Kidney (tissue), 14 donors: ENCODE data around the gene FASTK. TPM values are rescaled to one million over a fixed set of nuclear protein-coding genes. Genes with fewer than 3 reads are reported as not detected.
A peak's percentile ranks its signal among the peaks of the same experiment; 100 is the strongest.

ENCODE experiments used
- DNase-seq, 5 donors: peaks; one replicate each; pipeline ENCODE4 v3.0.0-alpha.2; 2013 to 2020
- FAIRE-seq: peaks from 2 replicates; lab custom pipeline; 2012; peaks lifted over from hg19 to GRCh38; lab: Jason Lieb, UNC
- H3K27ac ChIP-seq, 2 donors: one replicate each; pipeline ENCODE4 v1.7.0; 2013; ENCODE audit warnings: low read depth in 2 of 2, low read length in 2 of 2, inconsistent platforms in 1 of 2
- H3K27me3 ChIP-seq: one replicate; pipeline ENCODE4 v1.7.1; 2013; ENCODE audit warnings: low read length, inconsistent platforms; ENCODE audit not compliant: control insufficient read depth, insufficient read depth
- H3K36me3 ChIP-seq, 3 donors: one replicate each; pipeline versions ENCODE4 v1.7.0 to v1.7.1; 2013; ENCODE audit warnings: low read length in 3 of 3, control low read depth in 1 of 3, inconsistent platforms in 1 of 3; ENCODE audit not compliant: insufficient read depth in 3 of 3, control insufficient read depth in 2 of 3
- H3K4me1 ChIP-seq, 3 donors: one replicate each; pipeline versions ENCODE4 v1.7.0 to v1.7.1; 2013; ENCODE audit warnings: low read length in 3 of 3, inconsistent platforms in 1 of 3, low read depth in 1 of 3; ENCODE audit not compliant: control insufficient read depth in 2 of 3, insufficient read depth in 2 of 3
- H3K4me3 ChIP-seq, 3 donors: one replicate each; pipeline versions ENCODE4 v1.7.0 to v1.8.1; 2013; ENCODE audit warnings: low read length in 3 of 3, control low read depth in 1 of 3, inconsistent platforms in 1 of 3
- H3K9ac ChIP-seq, 3 donors: one replicate each; pipeline versions ENCODE4 v1.7.0 to v1.7.1; 2013; ENCODE audit warnings: low read length in 3 of 3, control low read depth in 1 of 3, inconsistent platforms in 1 of 3
- H3K9me3 ChIP-seq, 3 donors: one replicate each; pipeline versions ENCODE4 v1.7.0 to v1.7.1; 2013; ENCODE audit warnings: low read length in 3 of 3, control low read depth in 1 of 3, inconsistent platforms in 1 of 3; ENCODE audit not compliant: control insufficient read depth in 2 of 3, insufficient read depth in 1 of 3
- CTCF ChIP-seq: IDR thresholded peaks from 3 replicates; pipeline ENCODE4 v1.5.1; 2012; ENCODE audit warnings: mild to moderate bottlenecking, moderate library complexity, borderline replicate concordance; ENCODE audit not compliant: insufficient read depth; ENCODE audit errors: extremely low read depth
- intact Hi-C: fragments of 100-400 bp; cut with DNase I; formaldehyde crosslinking; loops from one replicate; pipeline ENCODE4 v1.11.1; 2022
- polyA plus RNA-seq: library from polyadenylated mRNA; stranded (reverse); fragments of 350-450 nt; fragmentation: Illumina TruSeq; extraction: RNeasy Lipid Tissue Mini Kit (QIAGEN cat#74804); gene quantifications from one replicate; pipeline ENCODE4 v1.2.3, GENCODE V29; 2014; ENCODE audit warnings: low read depth, low replicate concordance; ENCODE audit not compliant: insufficient read depth
- total RNA-seq: library from RNA; stranded (reverse); fragmentation: NEBNext Ultra II Directional; extraction: Animal tissue kit (Norgen Biotek cat#: 25700); gene quantifications from one replicate; pipeline ENCODE4 v1.2.1, GENCODE V29; 2021
- donor health status: control.
- donor health status: control.
- donor health status: control.
- donor health status: control.
- donor health status: control.
- donor health status: DM: yes; HTN: yes; CAD: no.
- donor health status: Normal renal cell carcinoma (clear cell type).

FASTK gene
- total and polyA plus RNA-seq, 2 donors from 2014 or later, result 71.2 to 116 TPM

GRCh38 chr7:151116603-151117440 is 36.2 kb upstream of the FASTK start:
- DNase-seq (peak in 1 of 5 donors; percentile 55), FAIRE-seq (no peak)
- Histone ChIP-seq H3K27me3 (no peaks in the 10 kb centered on the region), H3K9ac (no peak overlapping the region), H3K27ac (no peak overlapping the region), H3K9me3 (no peaks in the 10 kb centered on the region), H3K36me3 (peaks cover 0 to 23% (median 9%) of the 10 kb centered on the region in 3 donors), H3K4me3 (no peak overlapping the region), H3K4me1 (no peaks in the 10 kb centered on the region)
- no peak for TF ChIP-seq CTCF
- intact Hi-C loops, result loop anchor here (10.0 kb wide), 1 partner anchor 212 kb away; no protein-coding TSS in a partner anchor

GRCh38 chr7:151115836-151116418 is 35.3 kb upstream of the FASTK start:
- TF ChIP-seq CTCF, result no peak
- H3K9ac ChIP-seq, result no peak overlapping the region
- H3K27ac ChIP-seq, result no peak overlapping the region
- H3K27me3 ChIP-seq, result no peaks in the 10 kb centered on the region
- no peaks in the 10 kb centered on the region for H3K4me1 ChIP-seq
- peaks cover 0 to 23% (median 9%) of the 10 kb centered on the region in 3 donors for H3K36me3 ChIP-seq
- intact Hi-C loops, result loop anchor here (10.0 kb wide), 1 partner anchor 211 kb away; no protein-coding TSS in a partner anchor
- FAIRE-seq (no peak), DNase-seq (peak in 4 of 5 donors; percentile 65 to 89 (median 74))
- no peaks in the 10 kb centered on the region for H3K9me3 ChIP-seq
- no peak overlapping the region for H3K4me3 ChIP-seq

GRCh38 chr7:151115121-151115835 is 34.7 kb upstream of the FASTK start:
- DNase-seq, result peak in 4 of 5 donors; percentile 26 to 71 (median 53)
- H3K36me3 ChIP-seq, result peaks cover 0 to 18% (median 5%) of the 10 kb centered on the region in 3 donors
- no peak overlapping the region for H3K9ac ChIP-seq
- no peak for TF ChIP-seq CTCF
- intact Hi-C loops, result loop anchor here (10.0 kb wide), 1 partner anchor 210 kb away; no protein-coding TSS in a partner anchor
- H3K4me3 ChIP-seq, result no peak overlapping the region
- no peaks in the 10 kb centered on the region for H3K27me3 ChIP-seq
- FAIRE-seq, result no peak
- no peak overlapping the region for H3K27ac ChIP-seq
- H3K9me3 ChIP-seq, result no peaks in the 10 kb centered on the region
- no peaks in the 10 kb centered on the region for H3K4me1 ChIP-seq
